CD4-positive, alpha-beta T cell treated with Interferon gamma for 1 hour (primary cell): ENCODE results near the gene REV1.

ENCODE experiments used
- DNase-seq: peaks from one replicate; pipeline ENCODE4 v3.0.0-alpha.2; 2020

The REV1 gene

GRCh38 chr2:99445065-99445464 lies 44.8 kb downstream of the REV1 start:
- DNase-seq: no peak

- DNase-seq: no peak
Measured at GRCh38 chr2:99444222-99444621, 45.6 kb downstream of the REV1 start.

- DNase-seq: no peak
Measured at GRCh38 chr2:99442837-99443236, 47.0 kb downstream of the REV1 start.

DNA sequence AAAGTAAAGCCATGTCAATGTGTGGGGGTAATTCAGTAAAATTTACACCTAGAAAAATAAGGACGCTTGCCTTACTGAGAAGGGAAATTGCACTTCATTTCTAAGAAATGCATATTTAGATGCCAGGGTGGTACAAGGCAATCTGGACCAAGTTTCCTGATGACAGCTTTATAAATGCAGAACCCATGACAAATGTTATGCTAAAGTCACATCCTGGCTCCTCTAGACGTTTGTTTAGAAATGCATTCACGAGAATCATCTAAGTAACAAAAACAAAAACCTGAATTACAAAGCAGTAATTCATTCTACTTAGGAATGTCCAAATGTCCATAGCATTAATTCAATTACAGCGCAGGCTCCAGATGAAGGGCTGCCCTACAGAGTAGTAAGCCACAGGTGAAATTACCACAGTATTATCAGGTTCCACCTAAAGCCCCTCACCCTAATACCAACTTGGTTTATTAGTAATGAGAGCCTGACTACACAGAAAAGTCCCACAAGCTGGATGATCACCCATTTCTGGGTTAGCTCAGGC lies 49.8 kb downstream of the REV1 start:
- DNase-seq: no peak

DNA sequence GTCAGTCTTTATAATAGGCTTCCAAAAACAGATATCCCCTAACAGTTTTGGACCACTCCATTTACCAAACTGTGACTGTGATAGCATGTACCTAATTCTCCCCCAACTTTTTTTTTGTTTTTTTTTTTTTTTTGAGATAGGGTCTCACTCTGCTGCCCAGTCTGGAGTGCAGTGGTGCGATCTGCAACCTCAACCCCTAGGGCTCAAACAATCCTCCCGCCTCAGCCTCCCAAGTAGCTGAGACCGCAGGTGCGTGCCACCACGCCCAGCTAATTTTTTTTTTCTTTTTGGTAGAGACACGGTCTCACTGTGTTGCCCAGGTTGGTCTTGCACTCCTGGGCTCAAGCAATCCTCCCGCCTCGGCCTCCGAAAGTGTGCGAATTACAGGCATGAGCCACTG lies 52.9 kb downstream of the REV1 start:
- no peak for DNase-seq

DNA sequence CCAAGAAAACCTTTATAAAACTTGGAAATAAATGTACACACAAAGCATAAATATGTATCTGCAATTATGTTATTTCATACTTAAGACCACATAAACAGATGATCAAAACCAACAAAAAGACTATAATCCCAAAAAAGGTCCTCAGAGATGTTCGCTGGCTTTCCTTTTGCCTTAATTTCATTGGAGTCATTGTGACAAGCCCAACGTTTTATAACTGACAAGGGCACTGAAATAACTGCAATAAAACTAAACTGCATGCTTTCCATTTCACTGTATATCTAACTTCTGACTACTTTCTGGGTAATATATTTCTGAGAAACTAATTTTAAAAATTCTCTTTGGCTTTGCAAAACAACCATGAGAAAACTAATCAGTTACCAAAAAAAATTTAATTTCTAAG lies 56.5 kb downstream of the REV1 start:
- no peak for DNase-seq

DNA sequence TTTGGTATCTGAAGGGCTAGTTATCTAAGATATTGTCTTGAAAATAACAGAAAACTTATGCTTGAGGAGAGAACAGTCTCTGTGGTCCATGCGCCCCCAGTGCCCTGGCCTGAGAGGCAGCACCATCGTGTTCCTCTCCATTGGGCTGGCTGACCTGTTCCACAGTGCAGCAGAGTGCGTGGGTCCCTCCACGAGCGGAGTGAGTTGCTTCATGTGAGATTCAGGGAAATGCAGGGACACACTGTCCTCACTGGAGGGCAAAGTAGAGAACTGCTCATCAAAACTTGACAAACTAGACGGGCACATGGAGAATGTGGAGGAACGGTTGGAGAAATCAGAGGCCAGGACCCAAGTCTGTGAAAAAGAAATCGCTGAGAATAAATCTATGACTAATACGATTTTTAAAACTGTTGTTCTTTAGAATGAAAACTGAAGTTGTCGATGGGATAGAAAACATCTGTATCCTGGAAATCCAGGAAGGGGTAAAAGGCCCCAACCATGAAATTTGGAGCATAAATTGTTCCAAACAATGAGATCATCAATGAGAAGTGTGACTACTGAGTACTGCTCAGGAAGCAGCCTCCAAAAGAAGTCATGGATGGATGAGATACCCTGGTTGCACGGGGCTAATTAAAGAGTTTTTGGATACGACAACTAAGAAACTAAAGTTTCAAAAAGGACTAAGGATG lies 58.1 kb downstream of the REV1 start:
- no peak for DNase-seq

DNA sequence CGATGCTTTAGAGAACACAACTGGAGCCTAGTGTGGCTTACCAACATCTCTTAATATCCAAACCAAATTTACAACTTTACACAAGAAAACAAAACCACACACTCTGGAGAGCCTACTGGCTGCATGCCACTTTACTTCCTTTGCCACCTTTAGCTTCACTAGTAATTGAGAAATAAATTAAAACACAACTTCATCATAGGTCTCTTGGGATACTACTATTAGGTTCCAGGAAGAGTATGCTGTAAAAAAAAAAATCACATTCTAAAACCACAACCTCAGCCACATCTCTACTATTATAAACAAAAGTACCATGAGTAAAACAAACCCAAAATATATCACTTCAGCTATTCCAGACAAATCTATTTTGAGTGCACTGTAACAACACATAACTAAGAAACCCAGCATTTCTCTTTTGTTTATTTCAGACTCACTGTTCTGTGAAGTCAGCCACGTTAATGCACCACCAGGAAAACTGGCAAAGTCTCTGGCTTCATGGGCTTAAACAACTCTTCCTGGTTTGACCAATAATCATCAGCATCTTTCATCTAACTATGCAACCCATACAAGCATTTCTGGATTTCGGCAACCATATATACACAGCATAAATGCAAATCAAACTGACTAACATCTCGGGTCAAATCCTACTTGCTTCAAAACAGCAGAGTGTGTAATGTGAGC lies 59.1 kb downstream of the REV1 start:
- no peak for DNase-seq

DNA sequence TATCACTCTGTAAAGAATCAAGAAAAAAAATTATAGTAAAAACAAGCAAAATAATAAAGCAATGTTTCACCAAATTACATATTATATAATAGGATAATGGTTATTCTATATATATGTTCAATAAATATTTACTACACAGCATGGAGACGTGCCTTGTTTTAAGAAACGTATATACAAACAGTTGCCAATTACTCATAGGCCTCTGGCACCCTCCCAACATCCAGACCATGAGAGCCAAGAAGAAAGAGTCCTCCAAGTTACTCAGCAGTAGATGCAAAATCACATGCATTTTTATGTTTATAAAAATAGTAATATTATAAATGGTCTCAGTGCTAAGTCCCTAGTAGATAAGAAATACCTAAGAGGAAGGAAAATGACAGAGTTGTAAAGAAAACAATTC lies 64.8 kb downstream of the REV1 start:
- no peak for DNase-seq

DNA sequence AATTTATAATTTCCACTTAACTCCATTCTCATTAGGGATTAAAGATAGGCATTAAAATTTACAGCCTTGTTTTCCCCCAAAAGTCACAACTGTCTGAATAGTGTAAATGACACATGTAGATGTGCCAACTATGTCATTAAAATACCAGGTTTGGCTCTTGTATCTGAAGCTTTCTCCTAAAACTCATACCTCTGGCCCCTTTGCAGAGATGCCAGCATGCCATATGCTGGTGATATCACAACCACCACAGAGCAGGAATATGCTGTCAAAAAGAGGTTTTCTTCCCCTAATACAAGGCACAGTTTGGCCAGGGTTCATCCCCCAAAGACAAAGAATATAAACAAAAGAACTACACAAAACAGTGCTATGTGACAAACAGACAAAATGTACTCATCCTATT lies 65.4 kb downstream of the REV1 start:
- DNase-seq: no peak

- DNase-seq: no peak
Measured at GRCh38 chr2:99422599-99422998, 67.2 kb downstream of the REV1 start.

DNA sequence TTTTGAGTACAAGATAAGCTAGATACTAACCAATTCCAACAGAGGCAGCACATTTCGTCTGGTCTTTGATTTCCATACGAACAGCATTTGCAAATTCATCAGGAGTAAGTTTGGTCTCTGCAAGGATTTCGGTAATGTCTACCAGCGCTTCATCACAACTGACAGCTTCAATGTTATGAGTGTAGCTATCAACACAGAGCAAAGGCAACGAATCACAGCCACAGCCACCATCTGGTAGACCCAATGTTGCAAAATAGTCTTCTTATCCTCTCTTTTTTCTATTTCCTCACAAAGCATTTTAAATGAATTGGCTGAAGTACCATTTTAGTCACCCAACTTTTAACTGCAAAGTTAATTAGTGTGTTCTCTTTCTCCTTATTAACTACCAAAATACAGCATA lies 68.3 kb downstream of the REV1 start:
- no peak for DNase-seq

GRCh38 chr2:99420751-99421299 lies 69.0 kb downstream of the REV1 start:
- DNase-seq: no peak

GRCh38 chr2:99420031-99420430 lies 69.8 kb downstream of the REV1 start:
- DNase-seq: no peak

DNA sequence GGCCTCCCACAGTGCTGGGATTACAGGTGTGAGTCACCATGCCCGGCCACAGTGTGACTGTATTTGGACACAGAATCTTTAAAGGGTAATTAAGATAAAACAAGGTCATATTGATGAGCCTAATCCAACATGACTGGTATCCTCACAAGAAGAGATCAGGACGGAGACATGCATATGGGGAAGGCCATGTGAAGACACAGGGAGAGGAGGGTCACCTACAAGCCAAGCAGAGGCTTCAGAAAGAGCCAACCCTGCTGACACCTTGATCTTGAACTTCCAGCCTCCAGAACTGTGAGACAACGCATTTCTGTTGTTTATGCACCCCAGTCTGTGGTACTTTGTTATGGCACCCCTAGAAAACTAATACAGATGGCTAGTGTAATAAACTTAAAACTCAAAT lies 72.4 kb downstream of the REV1 start:
- DNase-seq: no peak

DNA sequence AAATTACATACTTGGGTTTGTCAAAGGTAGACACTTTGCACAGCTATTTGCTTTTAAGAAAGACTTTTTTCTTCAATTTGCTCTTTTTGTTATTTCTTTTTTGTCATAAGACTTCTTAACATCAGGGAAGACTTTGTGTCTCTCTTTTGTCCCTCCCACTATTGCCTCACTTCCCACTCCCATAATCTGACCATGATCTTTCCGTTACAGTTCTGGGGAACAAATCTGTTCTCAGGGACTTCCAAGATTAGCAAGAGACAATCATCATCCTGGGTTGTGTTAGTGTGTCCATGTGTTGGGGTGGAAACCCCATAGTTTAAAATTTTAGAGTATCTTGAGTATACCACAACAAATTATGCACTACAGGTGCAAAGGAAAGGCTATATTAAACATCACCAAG lies 75.3 kb downstream of the REV1 start:
- no peak for DNase-seq

DNA sequence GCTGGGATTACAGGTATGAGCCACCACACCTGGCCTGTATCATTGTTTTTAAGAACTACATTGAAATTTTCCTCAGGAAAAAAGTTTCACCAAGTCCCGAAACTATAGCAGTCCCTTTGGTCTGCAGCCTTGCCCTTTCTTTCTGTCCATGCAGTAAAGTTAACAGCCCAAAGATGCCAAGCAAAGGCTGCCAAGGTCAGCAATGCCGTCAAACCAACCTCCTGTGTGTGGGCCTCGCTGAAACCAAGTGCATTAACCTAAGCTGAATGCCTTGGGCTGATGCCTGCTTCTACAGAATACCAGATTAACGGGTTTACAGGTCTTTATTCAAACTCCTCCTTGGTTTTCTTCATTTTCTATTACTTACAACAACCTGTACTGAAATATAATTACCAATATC lies 79.5 kb downstream of the REV1 start:
- DNase-seq: no peak

GRCh38 chr2:99406137-99406536 lies 83.7 kb downstream of the REV1 start:
- DNase-seq: no peak

GRCh38 chr2:99404797-99405669 lies 84.8 kb downstream of the REV1 start:
- DNase-seq: no peak

GRCh38 chr2:99404039-99404796 lies 85.6 kb downstream of the REV1 start:
- DNase-seq: no peak

DNA sequence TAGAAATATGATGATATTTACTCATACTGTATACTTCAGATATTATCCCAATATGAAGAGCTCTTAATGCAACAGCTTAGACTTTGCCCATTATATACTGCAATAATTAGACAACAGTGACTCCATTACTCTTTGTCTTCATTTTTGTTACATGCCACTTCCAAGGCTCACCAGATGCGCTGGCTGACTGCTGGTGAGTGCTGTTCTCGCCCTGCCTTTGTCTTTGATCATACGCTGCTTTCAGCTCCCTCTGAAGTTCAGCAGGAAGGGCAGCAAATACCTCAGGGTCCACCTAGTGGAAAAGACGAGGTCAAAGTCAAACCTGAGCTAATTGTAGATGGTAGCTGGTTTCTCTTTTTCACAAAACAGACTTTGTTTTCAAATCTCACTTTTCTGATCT lies 86.3 kb downstream of the REV1 start:
- no peak for DNase-seq

DNA sequence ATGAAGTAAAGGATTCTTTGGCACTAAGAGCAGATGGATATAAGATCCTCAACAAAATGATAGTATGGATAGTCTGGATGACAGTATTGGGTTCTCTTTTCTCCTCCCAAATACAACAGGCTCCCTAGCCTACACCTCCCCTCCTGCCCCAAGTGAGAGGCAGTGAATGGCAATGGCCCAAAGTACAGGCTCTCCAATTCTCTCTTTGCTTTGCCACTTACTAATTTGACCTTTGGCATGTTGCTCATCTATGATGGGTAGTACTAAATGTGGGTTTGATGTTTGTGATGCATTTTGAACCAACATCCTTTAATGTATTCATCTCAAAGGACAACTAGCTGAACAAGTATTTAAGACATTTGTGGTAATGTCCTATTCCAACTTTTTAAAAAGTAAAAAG lies 86.7 kb downstream of the REV1 start:
- no peak for DNase-seq

DNA sequence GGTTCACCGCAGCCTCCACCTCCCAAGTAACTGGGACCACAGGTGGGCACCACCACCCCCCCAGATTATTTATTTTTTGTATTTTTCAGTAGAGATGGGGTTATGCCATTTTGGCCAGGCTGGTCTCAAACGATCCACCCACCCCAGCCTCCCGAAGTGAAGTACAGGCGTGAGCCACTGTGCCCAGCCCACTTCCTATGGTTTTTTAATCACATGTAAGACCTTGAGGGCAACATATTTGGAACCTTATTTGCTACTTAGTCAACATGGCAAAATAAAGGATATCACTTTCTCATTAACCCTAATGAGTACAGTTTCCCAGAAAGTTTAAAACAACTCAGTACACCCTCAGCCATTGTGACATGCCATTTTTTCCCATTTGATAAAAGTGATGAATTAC lies 88.0 kb downstream of the REV1 start:
- DNase-seq: no peak
